ENCODE data around the gene TMEM243.

DNA sequence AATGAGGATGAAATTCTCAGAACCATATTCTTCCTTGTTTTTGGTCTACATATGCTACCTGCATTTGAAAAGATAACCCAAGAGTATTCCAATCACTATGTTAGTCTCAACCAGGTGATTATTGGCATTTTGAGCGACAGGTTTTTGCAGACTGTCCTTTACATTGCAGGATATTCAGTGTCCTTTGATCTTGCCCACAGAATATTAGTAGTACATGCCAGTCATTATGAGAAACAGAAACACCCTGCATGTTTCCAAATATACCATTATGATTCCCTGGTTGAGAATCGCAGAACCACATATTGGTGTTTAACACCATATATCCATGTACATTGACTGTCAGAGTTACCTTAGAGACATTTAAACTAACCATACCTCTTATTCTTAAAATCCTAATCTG lies 30.6 kb downstream of the TMEM243 start:
- TF ChIP-seq, protein P1, sequence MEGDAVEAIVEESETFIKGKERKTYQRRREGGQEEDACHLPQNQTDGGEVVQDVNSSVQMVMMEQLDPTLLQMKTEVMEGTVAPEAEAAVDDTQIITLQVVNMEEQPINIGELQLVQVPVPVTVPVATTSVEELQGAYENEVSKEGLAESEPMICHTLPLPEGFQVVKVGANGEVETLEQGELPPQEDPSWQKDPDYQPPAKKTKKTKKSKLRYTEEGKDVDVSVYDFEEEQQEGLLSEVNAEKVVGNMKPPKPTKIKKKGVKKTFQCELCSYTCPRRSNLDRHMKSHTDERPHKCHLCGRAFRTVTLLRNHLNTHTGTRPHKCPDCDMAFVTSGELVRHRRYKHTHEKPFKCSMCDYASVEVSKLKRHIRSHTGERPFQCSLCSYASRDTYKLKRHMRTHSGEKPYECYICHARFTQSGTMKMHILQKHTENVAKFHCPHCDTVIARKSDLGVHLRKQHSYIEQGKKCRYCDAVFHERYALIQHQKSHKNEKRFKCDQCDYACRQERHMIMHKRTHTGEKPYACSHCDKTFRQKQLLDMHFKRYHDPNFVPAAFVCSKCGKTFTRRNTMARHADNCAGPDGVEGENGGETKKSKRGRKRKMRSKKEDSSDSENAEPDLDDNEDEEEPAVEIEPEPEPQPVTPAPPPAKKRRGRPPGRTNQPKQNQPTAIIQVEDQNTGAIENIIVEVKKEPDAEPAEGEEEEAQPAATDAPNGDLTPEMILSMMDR (conservative IDR thresholded peaks at IDR 0.05 in 1 of 2, IDR thresholded peaks at IDR 0.05 in 1 of 2; ENCODE audit: extremely low read depth in 1 of 2, insufficient read depth in 1 of 2, low read depth in 1 of 2, low read length in 2 of 2): no peak
- no peak for TF ChIP-seq EZH2 (IDR thresholded peaks at IDR 0.05; ENCODE audit: borderline replicate concordance, low read length)

All from mammary epithelial cell (primary cell).